Frontal cortex (tissue), 4 donors: Measurements from ENCODE around the gene ODF2L. TPM values are rescaled to one million over a fixed set of nuclear protein-coding genes. Genes with fewer than 3 reads are reported as not detected.
"Not testable (repeated sequence)": the region's sequence is repeated elsewhere in the genome, so short reads cannot be mapped to it uniquely, and the experiment has no call there.

ENCODE experiments used
- DNase-seq, 2 donors: peaks; one replicate each; pipeline ENCODE4 v3.0.0; 2012; ENCODE audit warnings: low spot score in 2 of 2
- FAIRE-seq: peaks from 2 replicates; lab custom pipeline; 2012; peaks lifted over from hg19 to GRCh38; lab: Jason Lieb, UNC
- total RNA-seq: library from RNA; depleted of rRNA; stranded (reverse); fragments of >200 nt; gene quantifications from one replicate; pipeline ENCODE4 v1.2.3, GENCODE V29; 2014
- donor health status: control.
- donor health status: control.
- donor health status: control.

Gene ODF2L
- total RNA-seq, 1 donor from 2014 or later: 67.7 TPM

- FAIRE-seq: no peak
- no peak for DNase-seq
Observed at GRCh38 chr1:86388777-86389176, 7.3 kb downstream of the ODF2L start.

GRCh38 chr1:86387916-86388627 is 8.1 kb downstream of the ODF2L start:
- FAIRE-seq: no peak

GRCh38 chr1:86382878-86383277 is 13.2 kb downstream of the ODF2L start:
- DNase-seq (no peak), FAIRE-seq (no peak)

More at GRCh38 chr1:86387916-86388627, 8.1 kb downstream of the ODF2L start:
- DNase-seq: no peak

GRCh38 chr1:86381223-86381622 is 14.9 kb downstream of the ODF2L start:
- FAIRE-seq: no peak
- no peak for DNase-seq

- peak; percentile 34 to 47 for DNase-seq
Observed at GRCh38 chr1:86380257-86380861, 15.8 kb downstream of the ODF2L start.

GRCh38 chr1:86378813-86379212 is 17.3 kb downstream of the ODF2L start:
- FAIRE-seq: no peak
- DNase-seq: no peak

More at GRCh38 chr1:86380257-86380861, 15.8 kb downstream of the ODF2L start:
- FAIRE-seq: peak; percentile 99

- FAIRE-seq (no peak), DNase-seq (no peak)
Observed at GRCh38 chr1:86377341-86377740, 18.8 kb downstream of the ODF2L start.

GRCh38 chr1:86375688-86376087 is 20.4 kb downstream of the ODF2L start:
- no peak for FAIRE-seq
- no peak for DNase-seq

GRCh38 chr1:86370601-86371022 is 25.5 kb downstream of the ODF2L start:
- FAIRE-seq (no peak), DNase-seq (no peak)

- FAIRE-seq: no peak
- DNase-seq: no peak
Observed at GRCh38 chr1:86365896-86366295, 30.2 kb downstream of the ODF2L start.

- no peak for DNase-seq
- no peak for FAIRE-seq
Observed at GRCh38 chr1:86362807-86363206, 33.3 kb downstream of the ODF2L start.

GRCh38 chr1:86357796-86358195 is 38.3 kb downstream of the ODF2L start:
- no peak for FAIRE-seq
- DNase-seq: no peak

GRCh38 chr1:86356247-86356646 is 39.9 kb downstream of the ODF2L start:
- DNase-seq: no peak
- FAIRE-seq: no peak

GRCh38 chr1:86352086-86352485 is 44.0 kb downstream of the ODF2L start:
- FAIRE-seq (no peak), DNase-seq (no peak)

GRCh38 chr1:86350230-86350629 is 45.9 kb downstream of the ODF2L start:
- FAIRE-seq, DNase-seq: not testable (repeated sequence)

GRCh38 chr1:86346388-86346787 is 49.7 kb downstream of the ODF2L start:
- FAIRE-seq (no peak), DNase-seq (no peak)

- DNase-seq (no peak), FAIRE-seq (no peak)
Observed at GRCh38 chr1:86345042-86345441, 51.1 kb downstream of the ODF2L start.

GRCh38 chr1:86339906-86340305 is 56.2 kb downstream of the ODF2L start:
- FAIRE-seq (no peak), DNase-seq (no peak)

- FAIRE-seq (no peak), DNase-seq (no peak)
Observed at GRCh38 chr1:86339014-86339812, 56.9 kb downstream of the ODF2L start.

- FAIRE-seq (no peak), DNase-seq (no peak)
Observed at GRCh38 chr1:86335916-86336315, 60.2 kb downstream of the ODF2L start.

GRCh38 chr1:86325264-86325663 is 70.9 kb downstream of the ODF2L start:
- DNase-seq (no peak), FAIRE-seq (no peak)
